HG03378 (cell line): ENCODE results near the gene JMJD4.
"Not testable (repeated sequence)": the region's sequence is repeated elsewhere in the genome, so short reads cannot be mapped to it uniquely, and the experiment has no call there.

ENCODE experiments used
- ATAC-seq: cut with Tn5 transposase; IDR thresholded peaks from one replicate; pipeline ENCODE4 v1.9.1; 2021; ENCODE audit warnings: mild to moderate bottlenecking, moderate library complexity; ENCODE audit not compliant: unreplicated experiment

The JMJD4 gene

DNA sequence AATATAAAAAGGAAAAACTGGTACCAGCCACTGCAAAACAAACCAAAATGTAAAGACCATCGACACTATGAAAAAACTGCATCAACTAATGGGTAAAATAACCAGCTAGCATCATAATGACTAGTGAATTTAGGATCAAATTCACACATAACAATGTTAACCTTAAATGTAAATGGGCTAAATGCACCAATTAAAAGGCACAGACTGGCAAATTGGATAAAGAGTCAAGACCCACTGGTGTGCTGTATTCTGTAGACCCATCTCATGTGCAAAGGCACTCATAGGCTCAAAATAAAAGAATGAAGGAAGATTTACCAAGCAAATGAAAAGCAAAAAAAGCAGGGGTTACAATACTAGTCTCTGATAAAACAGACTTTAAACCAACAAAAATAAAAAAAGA, 33.5 kb downstream of the JMJD4 start:
- ATAC-seq: not testable (repeated sequence)

DNA sequence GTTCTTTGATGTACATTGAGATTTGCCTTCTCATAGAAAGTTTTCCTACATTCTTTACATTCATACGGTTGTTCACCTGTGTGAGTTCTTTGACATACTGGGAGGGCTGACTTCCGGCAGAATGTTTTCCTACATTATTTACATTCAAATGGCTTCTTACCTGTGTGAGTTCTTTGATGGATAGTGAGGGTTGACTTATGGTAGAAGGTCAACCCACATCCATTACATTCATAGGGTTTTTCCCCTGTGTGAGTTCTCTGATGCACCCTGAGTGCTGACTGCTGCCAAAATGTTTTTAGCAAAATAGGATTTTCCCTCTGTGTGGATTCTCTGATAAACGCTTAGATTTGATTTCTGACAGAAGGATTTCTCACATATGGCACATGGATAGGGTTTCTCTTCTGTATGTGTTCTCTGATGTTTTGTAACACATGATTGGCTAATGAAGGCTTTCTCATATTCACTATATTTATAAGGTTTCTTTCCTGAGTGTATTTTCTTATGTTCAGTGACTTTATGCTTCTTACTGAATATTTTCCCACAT, 37.7 kb downstream of the JMJD4 start:
- ATAC-seq: no peak

DNA sequence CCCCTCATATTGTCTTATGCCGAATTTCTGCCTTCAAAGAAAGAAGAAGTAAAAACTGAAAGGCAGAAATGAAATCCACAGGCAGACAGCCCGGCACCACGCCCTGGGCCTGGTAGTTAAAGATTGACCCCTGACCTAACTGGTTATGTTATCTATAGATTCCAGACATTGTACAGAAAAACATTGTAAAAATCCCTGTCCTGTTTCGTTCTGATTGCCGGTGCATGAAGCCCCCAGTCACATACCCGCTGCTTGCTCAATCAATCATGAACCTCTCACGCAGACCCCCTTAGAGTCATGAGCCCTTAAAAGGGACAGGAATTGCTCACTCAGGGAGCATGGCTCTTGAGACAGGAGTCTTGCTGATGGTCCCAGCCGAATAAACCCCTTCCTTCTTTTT, 49.3 kb downstream of the JMJD4 start:
- no peak for ATAC-seq
